ENCODE results near the gene SHLD1. TPM values are rescaled to one million over a fixed set of nuclear protein-coding genes. Genes with fewer than 3 reads are reported as not detected.

Gene SHLD1
- total and polyA plus RNA-seq, 5 experiments from 2014 or later, result 11.2 to 23.5 (median 19.1) TPM

DNA sequence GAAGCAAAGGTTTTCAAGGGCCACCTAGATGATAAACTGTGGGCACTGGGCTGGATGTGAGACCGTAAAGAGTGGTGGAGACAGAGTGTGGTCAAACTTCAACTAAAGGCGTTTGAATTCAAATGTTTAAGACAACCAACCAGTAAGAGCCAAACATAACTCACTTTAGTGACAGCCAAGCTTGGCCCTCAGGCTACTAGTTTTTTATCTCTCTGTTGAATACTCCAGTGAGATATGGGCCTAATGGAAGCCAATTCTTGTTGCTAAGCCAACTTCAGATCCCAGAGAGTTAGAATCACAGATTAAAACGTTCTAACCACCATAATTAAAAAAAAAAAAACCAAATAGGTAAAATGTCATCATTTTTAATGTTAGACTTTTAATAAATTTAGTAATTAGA lies 142.9 kb downstream of the SHLD1 start:
- Mint-ChIP-seq H3K4me1 (no peaks in the 10 kb centered on the region), H3K27ac (no peak overlapping the region), H3K9me3 (peaks cover 0 to 4% (median 0%) of the 10 kb centered on the region in 9 donors), H3K4me3 (no peak overlapping the region), H3K27me3 (peaks cover 16 to 32% (median 22%) of the 10 kb centered on the region in 5 donors), H3K36me3 (peaks cover 0 to 4% (median 0%) of the 10 kb centered on the region in 3 donors)
- no peak for ATAC-seq
- DNase-seq, result no peak
- POLR2A ChIA-PET, result no interaction called here

DNA sequence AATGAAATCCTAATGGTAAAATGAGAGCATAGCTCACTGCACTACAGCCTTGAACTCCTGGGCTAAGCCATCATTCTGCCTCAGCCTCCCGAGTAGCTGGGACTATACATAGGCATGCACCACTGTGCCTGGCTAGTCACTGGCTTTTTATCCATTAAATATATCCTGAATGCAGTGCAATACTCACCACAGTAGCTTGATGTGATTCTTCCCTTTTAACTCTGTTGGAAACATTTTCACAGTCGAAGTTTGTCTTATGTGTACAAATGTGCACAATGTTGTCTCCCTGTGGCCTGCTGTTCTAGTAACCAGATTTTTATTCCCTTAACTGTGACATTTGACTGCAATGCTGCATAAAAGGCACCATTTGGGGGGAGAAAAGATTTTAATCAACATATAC lies 143.4 kb downstream of the SHLD1 start:
- no peak overlapping the region for H3K4me3 Mint-ChIP-seq
- POLR2A ChIA-PET, result no interaction called here
- ATAC-seq, result no peak
- no peaks in the 10 kb centered on the region for H3K4me1 Mint-ChIP-seq
- H3K9me3 Mint-ChIP-seq, result peaks cover 0 to 4% (median 0%) of the 10 kb centered on the region in 9 donors
- no peak for DNase-seq
- H3K27ac Mint-ChIP-seq, result no peak overlapping the region
- H3K36me3 Mint-ChIP-seq, result peaks cover 0 to 4% (median 0%) of the 10 kb centered on the region in 3 donors
- H3K27me3 Mint-ChIP-seq, result peaks cover 14 to 32% (median 22%) of the 10 kb centered on the region in 5 donors

DNA sequence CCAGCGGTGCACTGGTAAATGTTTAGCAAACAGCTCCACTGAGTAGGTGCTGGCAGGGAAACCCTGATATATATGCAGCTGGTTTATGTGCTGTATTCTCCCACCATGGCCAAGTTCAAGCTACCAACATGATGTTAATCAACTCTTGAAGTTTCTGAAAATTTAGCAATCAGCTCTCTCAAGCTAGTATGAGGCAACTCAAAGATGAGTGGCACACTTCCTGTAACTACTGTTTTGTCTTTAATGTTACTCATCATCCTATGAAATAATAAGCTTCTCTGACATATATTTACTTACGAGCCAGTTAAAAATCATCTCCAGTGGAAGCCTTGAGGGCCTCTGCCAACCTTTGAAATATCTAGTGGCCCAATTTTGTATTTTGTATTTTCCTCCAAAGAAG lies 145.4 kb downstream of the SHLD1 start:
- no peak overlapping the region for H3K27ac Mint-ChIP-seq
- DNase-seq, result no peak
- peaks cover 0 to 4% (median 0%) of the 10 kb centered on the region in 9 donors for H3K9me3 Mint-ChIP-seq
- H3K36me3 Mint-ChIP-seq, result peaks cover 0 to 4% (median 0%) of the 10 kb centered on the region in 3 donors
- no peak overlapping the region for H3K4me3 Mint-ChIP-seq
- H3K4me1 Mint-ChIP-seq, result no peaks in the 10 kb centered on the region
- ATAC-seq, result no peak
- POLR2A ChIA-PET, result no interaction called here
- H3K27me3 Mint-ChIP-seq, result peaks cover 14 to 32% (median 22%) of the 10 kb centered on the region in 5 donors

DNA sequence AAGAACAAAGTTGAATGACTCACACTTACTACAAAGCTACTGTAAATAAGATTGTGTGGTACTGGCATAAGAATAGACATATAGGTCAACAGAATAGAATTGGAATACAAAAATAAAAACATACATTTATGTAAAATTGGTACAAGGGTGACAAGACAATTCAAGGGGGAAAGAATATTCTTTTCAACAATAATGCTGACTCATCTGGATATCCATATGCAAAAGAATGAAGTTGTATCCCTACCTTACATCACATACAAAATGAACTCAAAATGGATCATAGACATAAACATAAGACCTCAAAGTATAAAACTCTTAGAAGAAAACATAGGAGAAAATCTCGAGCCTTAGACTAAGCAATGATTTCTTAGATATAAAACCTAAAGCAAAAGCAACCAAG lies 149.2 kb downstream of the SHLD1 start:
- Mint-ChIP-seq H3K27ac (no peak overlapping the region), H3K9me3 (peaks cover 0 to 4% (median 0%) of the 10 kb centered on the region in 9 donors), H3K4me1 (no peaks in the 10 kb centered on the region), H3K36me3 (peaks cover 0 to 4% (median 0%) of the 10 kb centered on the region in 3 donors), H3K27me3 (peaks cover 11 to 51% (median 26%) of the 10 kb centered on the region in 5 donors), H3K4me3 (no peak overlapping the region)
- no peak for ATAC-seq
- no peak for DNase-seq
- POLR2A ChIA-PET, result interaction anchor here (0.7 kb wide), 1 partner anchor 65 kb away, joined by 3 read pairs; no protein-coding TSS in a partner anchor

DNA sequence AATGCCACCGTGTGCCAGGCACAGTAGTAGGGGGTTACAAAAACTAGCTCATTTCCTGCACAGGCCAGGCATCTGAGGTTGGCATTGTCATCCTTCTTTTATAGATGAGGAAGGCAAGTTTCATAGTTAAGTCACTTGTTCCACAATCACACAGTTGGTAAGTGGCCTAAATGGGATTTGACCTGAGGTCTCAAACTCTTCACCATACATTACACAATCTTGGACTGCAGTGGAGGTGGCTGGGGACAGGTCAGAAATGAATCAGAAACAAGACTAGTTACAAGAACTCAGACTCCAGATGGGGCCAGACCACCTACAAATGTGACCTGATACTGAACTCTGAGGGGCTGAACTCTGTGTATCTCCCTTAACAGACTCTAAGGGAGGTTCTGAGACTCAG lies 150.7 kb downstream of the SHLD1 start:
- ATAC-seq (no peak), DNase-seq (no peak)
- no peak overlapping the region for H3K4me3 Mint-ChIP-seq
- no peaks in the 10 kb centered on the region for H3K4me1 Mint-ChIP-seq
- H3K27me3 Mint-ChIP-seq, result peaks cover 13 to 50% (median 28%) of the 10 kb centered on the region in 5 donors
- POLR2A ChIA-PET, result no interaction called here
- peaks cover 0 to 4% (median 0%) of the 10 kb centered on the region in 3 donors for H3K36me3 Mint-ChIP-seq
- no peak overlapping the region for H3K27ac Mint-ChIP-seq
- H3K9me3 Mint-ChIP-seq, result peaks cover 0 to 4% (median 0%) of the 10 kb centered on the region in 9 donors

GRCh38 chr20:5908981-5909380 lies 158.8 kb downstream of the SHLD1 start:
- DNase-seq (no peak), ATAC-seq (no peak)
- Mint-ChIP-seq H3K4me1 (peaks cover 4 to 17% (median 9%) of the 10 kb centered on the region in 4 donors), H3K9me3 (peaks cover 0 to 5% (median 0%) of the 10 kb centered on the region in 9 donors), H3K27ac (no peak overlapping the region), H3K27me3 (peaks cover 37 to 87% (median 59%) of the 10 kb centered on the region in 5 donors), H3K36me3 (peaks cover 0 to 5% (median 0%) of the 10 kb centered on the region in 3 donors), H3K4me3 (no peak overlapping the region)
- POLR2A ChIA-PET, result no interaction called here

DNA sequence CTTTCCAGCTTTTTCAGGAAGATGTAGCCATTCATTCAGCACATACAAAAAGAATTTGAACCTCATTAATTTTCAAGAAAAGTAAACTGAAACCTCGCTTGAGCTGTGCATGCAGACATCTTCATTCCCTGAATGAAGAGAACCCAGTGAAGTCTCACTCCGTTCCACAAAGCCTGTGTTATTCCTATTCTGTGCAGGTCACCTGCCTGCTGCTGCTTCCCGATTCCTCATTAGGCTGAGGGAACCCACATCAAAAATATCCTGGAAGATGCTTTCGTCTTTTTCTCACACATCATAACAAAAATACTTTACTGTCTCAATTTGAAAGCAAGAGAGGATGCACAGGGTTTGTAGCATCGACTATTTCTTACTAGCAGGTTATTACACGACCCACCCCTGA lies 160.0 kb downstream of the SHLD1 start:
- Mint-ChIP-seq H3K4me3 (peak overlapping the region in 2 of 10 donors; percentile 11 to 82), H3K36me3 (peaks cover 0 to 5% (median 0%) of the 10 kb centered on the region in 3 donors), H3K27ac (no peak overlapping the region), H3K9me3 (peaks cover 0 to 5% (median 0%) of the 10 kb centered on the region in 9 donors), H3K27me3 (peaks cover 37 to 87% (median 52%) of the 10 kb centered on the region in 5 donors), H3K4me1 (peaks cover 4 to 17% (median 9%) of the 10 kb centered on the region in 4 donors)
- POLR2A ChIA-PET, result interaction anchor here (0.6 kb wide), 1 partner anchor 113 kb away, joined by 3 read pairs; no protein-coding TSS in a partner anchor
- ATAC-seq, result no peak
- DNase-seq, result no peak

- POLR2A ChIA-PET, result no interaction called here
- H3K4me1 Mint-ChIP-seq, result peaks cover 8 to 17% (median 9%) of the 10 kb centered on the region in 4 donors
- no peak overlapping the region for H3K4me3 Mint-ChIP-seq
- DNase-seq (no peak), ATAC-seq (no peak)
- H3K27me3 Mint-ChIP-seq, result peaks cover 23 to 73% (median 35%) of the 10 kb centered on the region in 5 donors
- peaks cover 0 to 5% (median 0%) of the 10 kb centered on the region in 3 donors for H3K36me3 Mint-ChIP-seq
- H3K9me3 Mint-ChIP-seq, result peaks cover 0 to 5% (median 0%) of the 10 kb centered on the region in 9 donors
- no peak overlapping the region for H3K27ac Mint-ChIP-seq
Measured at GRCh38 chr20:5913166-5913565, 163.0 kb downstream of the SHLD1 start.

Other genes with a start within 250 kb of the SHLD1 start
- gene GPCPD1, start 139.4 kb upstream of the SHLD1 start, total RNA-seq, result 10 to 100 TPM; 70.9 to 72.5 TPM
- 10 to 100 TPM; 19.1 to 26.5 (median 25.9) TPM for gene GPCPD1, start 139.4 kb upstream of the SHLD1 start, polyA plus RNA-seq
- not detected for gene CHGB, start 161.1 kb downstream of the SHLD1 start, total RNA-seq
- not detected for gene CHGB, start 161.1 kb downstream of the SHLD1 start, polyA plus RNA-seq
- gene TRMT6, start 200.1 kb downstream of the SHLD1 start, total RNA-seq, result 10 to 100 TPM; 17.0 to 17.3 TPM
- gene TRMT6, start 200.1 kb downstream of the SHLD1 start, polyA plus RNA-seq, result 10 to 100 TPM; 10.3 to 11.2 (median 10.3) TPM
- 1 to 10 TPM; 6.3 to 7.4 TPM for gene MCM8, start 200.3 kb downstream of the SHLD1 start, total RNA-seq
- gene MCM8, start 200.3 kb downstream of the SHLD1 start, polyA plus RNA-seq, result 1 to 10 TPM in 2 of 3 donors, under 1 TPM in 1; 0.55 to 2.5 (median 1.0) TPM